ENCODE data around the gene COX8A. TPM values are rescaled to one million over a fixed set of nuclear protein-coding genes. Genes with fewer than 3 reads are reported as not detected.
"Not testable (repeated sequence)": the region's sequence is repeated elsewhere in the genome, so short reads cannot be mapped to it uniquely, and the experiment has no call there.

COX8A gene
- total and polyA plus RNA-seq, 9 donors, result 229 to 408 (median 276) TPM

DNA sequence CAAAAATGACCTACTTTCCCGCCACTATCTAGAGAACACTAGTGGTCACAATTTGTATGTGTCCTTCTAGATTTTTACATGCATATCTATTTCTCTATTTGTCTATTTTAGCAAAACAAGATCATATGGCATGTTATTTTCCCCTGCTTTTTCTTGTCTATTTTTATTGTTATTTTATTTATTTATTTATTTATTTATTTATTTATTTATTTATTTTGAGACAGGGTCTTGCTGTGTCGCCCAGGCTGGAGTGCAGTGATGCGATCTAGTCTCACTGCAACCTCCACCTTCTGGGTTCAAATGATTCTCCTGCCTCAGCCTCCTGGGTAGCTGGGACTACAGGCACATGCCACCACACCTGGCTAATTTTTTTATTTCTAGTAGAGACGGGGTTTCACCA, 10.5 kb upstream of the COX8A start:
- not testable (repeated sequence) for DNase-seq; H3K9me3 ChIP-seq (replicated peaks; ENCODE audit: control insufficient read depth, low read depth, low read length); H3K4me3 ChIP-seq (ENCODE audit: low read length); H3K27me3 ChIP-seq (ENCODE audit: control insufficient read depth, insufficient read depth, low read length); H3K27ac ChIP-seq (ENCODE audit: low read length); H3K36me3 ChIP-seq (ENCODE audit: control insufficient read depth, insufficient read depth, low read length)
- no CpG with 5 or more reads among the region's 4 CpGs for WGBS (ENCODE audit: insufficient coverage)
- H3K4me1 ChIP-seq (ENCODE audit: control insufficient read depth, insufficient read depth, low read length), result peaks cover 24% of the 10 kb centered on the region

GRCh38 chr11:63966444-63966843, 8.0 kb upstream of the COX8A start:
- H3K4me1 ChIP-seq (ENCODE audit: control insufficient read depth, insufficient read depth, low read length), result peaks cover 14% of the 10 kb centered on the region
- no peak for DNase-seq
- no peaks in the 10 kb centered on the region for H3K36me3 ChIP-seq (ENCODE audit: control insufficient read depth, insufficient read depth, low read length)
- H3K27me3 ChIP-seq (ENCODE audit: control insufficient read depth, insufficient read depth, low read length), result no peaks in the 10 kb centered on the region
- WGBS (ENCODE audit: insufficient coverage), result 80% methylated on average over 1 of the region's 1 CpG
- no peaks in the 10 kb centered on the region for H3K9me3 ChIP-seq (replicated peaks; ENCODE audit: control insufficient read depth, low read depth, low read length)
- H3K4me3 ChIP-seq (ENCODE audit: low read length), result no peak overlapping the region
- no peak overlapping the region for H3K27ac ChIP-seq (ENCODE audit: low read length)

GRCh38 chr11:63969461-63969860, 5.0 kb upstream of the COX8A start:
- no peak overlapping the region for H3K27ac ChIP-seq (ENCODE audit: low read length)
- H3K27me3 ChIP-seq (ENCODE audit: control insufficient read depth, insufficient read depth, low read length), result no peaks in the 10 kb centered on the region
- whole genome bisulfite sequencing (ENCODE audit: insufficient coverage), result 80% methylated on average over 1 of the region's 2 CpGs
- no peaks in the 10 kb centered on the region for H3K9me3 ChIP-seq (replicated peaks; ENCODE audit: control insufficient read depth, low read depth, low read length)
- peaks cover 3% of the 10 kb centered on the region for H3K4me1 ChIP-seq (ENCODE audit: control insufficient read depth, insufficient read depth, low read length)
- H3K36me3 ChIP-seq (ENCODE audit: control insufficient read depth, insufficient read depth, low read length), result no peaks in the 10 kb centered on the region
- H3K4me3 ChIP-seq (ENCODE audit: low read length), result no peak overlapping the region
- no peak for DNase-seq

DNA sequence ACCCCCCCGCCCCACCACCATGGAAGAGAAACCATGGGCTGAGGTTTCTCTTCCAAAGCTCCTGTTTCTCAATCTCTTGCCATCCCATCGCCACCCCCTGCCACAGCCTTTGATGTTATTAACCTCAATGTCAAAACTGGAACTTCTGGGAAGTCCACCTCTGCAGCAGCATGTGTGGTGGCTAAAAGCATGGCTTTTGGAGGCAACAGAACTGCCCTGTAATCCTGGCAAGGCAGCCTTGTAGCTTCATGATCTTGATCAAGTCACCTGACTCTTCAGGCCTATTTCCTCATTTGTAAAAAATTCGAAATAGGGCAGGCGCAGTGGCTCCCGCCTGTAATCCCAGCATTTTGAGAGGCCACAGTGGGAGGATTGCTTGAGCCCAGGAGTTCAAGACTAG, 3.5 kb upstream of the COX8A start:
- no peak overlapping the region for H3K27ac ChIP-seq (ENCODE audit: low read length)
- no peak overlapping the region for H3K4me3 ChIP-seq (ENCODE audit: low read length)
- peaks cover 2% of the 10 kb centered on the region for H3K36me3 ChIP-seq (ENCODE audit: control insufficient read depth, insufficient read depth, low read length)
- WGBS (ENCODE audit: insufficient coverage), result 58% methylated on average over 4 of the region's 5 CpGs
- H3K4me1 ChIP-seq (ENCODE audit: control insufficient read depth, insufficient read depth, low read length), result peaks cover 10% of the 10 kb centered on the region
- H3K27me3 ChIP-seq (ENCODE audit: control insufficient read depth, insufficient read depth, low read length), result no peaks in the 10 kb centered on the region
- DNase-seq, result no peak
- H3K9me3 ChIP-seq (replicated peaks; ENCODE audit: control insufficient read depth, low read depth, low read length), result no peaks in the 10 kb centered on the region

GRCh38 chr11:63973912-63974258, 535 bp upstream of the COX8A start:
- not testable (repeated sequence) for DNase-seq; H3K27me3 ChIP-seq (ENCODE audit: control insufficient read depth, insufficient read depth, low read length); H3K9me3 ChIP-seq (replicated peaks; ENCODE audit: control insufficient read depth, low read depth, low read length); H3K4me3 ChIP-seq (ENCODE audit: low read length)
- 72% methylated on average over 14 of the region's 18 CpGs for WGBS (ENCODE audit: insufficient coverage)
- H3K27ac ChIP-seq (ENCODE audit: low read length), result peak overlapping the region; percentile 93
- peaks cover 23% of the 10 kb centered on the region for H3K36me3 ChIP-seq (ENCODE audit: control insufficient read depth, insufficient read depth, low read length)
- peaks cover 19% of the 10 kb centered on the region for H3K4me1 ChIP-seq (ENCODE audit: control insufficient read depth, insufficient read depth, low read length)

GRCh38 chr11:63978551-63979239, 4.3 kb downstream of the COX8A start:
- no peak for DNase-seq
- H3K27ac ChIP-seq (ENCODE audit: low read length), result no peak overlapping the region
- WGBS (ENCODE audit: insufficient coverage), result 67% methylated on average over 9 of the region's 10 CpGs

GRCh38 chr11:63979426-63979825, 5.0 kb downstream of the COX8A start:
- WGBS (ENCODE audit: insufficient coverage), result 79% methylated on average over 5 of the region's 5 CpGs

More at GRCh38 chr11:63978551-63979239, 4.3 kb downstream of the COX8A start:
- H3K36me3 ChIP-seq (ENCODE audit: control insufficient read depth, insufficient read depth, low read length), result peaks cover 34% of the 10 kb centered on the region
- H3K9me3 ChIP-seq (replicated peaks; ENCODE audit: control insufficient read depth, low read depth, low read length), result no peaks in the 10 kb centered on the region
- H3K4me1 ChIP-seq (ENCODE audit: control insufficient read depth, insufficient read depth, low read length), result peaks cover 22% of the 10 kb centered on the region
- no peaks in the 10 kb centered on the region for H3K27me3 ChIP-seq (ENCODE audit: control insufficient read depth, insufficient read depth, low read length)
- no peak overlapping the region for H3K4me3 ChIP-seq (ENCODE audit: low read length)

DNA sequence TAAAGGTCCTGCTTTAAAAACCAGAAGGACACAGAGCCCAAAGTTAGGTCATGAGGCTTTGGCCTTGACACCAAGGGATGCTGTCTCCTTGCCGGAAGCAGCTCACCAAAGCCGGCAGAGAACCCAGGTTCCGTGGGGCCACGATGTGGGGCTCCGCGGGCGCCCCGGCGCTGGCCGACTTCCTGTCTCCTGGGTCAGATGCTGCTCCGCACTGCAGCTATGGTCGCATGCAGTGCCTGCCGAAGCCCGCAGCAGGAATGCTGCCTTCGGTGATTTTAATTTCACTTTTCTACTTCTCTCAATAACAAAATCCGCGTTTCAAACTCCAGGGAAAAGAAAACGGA, 11.4 kb downstream of the COX8A start:
- WGBS (ENCODE audit: insufficient coverage), result 0% methylated on average over 13 of the region's 18 CpGs
- Histone ChIP-seq H3K27me3 (ENCODE audit: control insufficient read depth, insufficient read depth, low read length) (no peaks in the 10 kb centered on the region), H3K9me3 (replicated peaks; ENCODE audit: control insufficient read depth, low read depth, low read length) (no peaks in the 10 kb centered on the region), H3K4me1 (ENCODE audit: control insufficient read depth, insufficient read depth, low read length) (peaks cover 21% of the 10 kb centered on the region), H3K4me3 (ENCODE audit: low read length) (peak overlapping the region; percentile 74), H3K27ac (ENCODE audit: low read length) (peak overlapping the region; percentile 91), H3K36me3 (ENCODE audit: control insufficient read depth, insufficient read depth, low read length) (peaks cover 29% of the 10 kb centered on the region)
- DNase-seq, result peak; percentile 35

More at GRCh38 chr11:63979426-63979825, 5.0 kb downstream of the COX8A start:
- H3K9me3 ChIP-seq (replicated peaks; ENCODE audit: control insufficient read depth, low read depth, low read length), result no peaks in the 10 kb centered on the region
- H3K36me3 ChIP-seq (ENCODE audit: control insufficient read depth, insufficient read depth, low read length), result peaks cover 34% of the 10 kb centered on the region
- no peaks in the 10 kb centered on the region for H3K27me3 ChIP-seq (ENCODE audit: control insufficient read depth, insufficient read depth, low read length)
- H3K27ac ChIP-seq (ENCODE audit: low read length), result no peak overlapping the region
- no peak for DNase-seq
- H3K4me1 ChIP-seq (ENCODE audit: control insufficient read depth, insufficient read depth, low read length), result peaks cover 19% of the 10 kb centered on the region
- H3K4me3 ChIP-seq (ENCODE audit: low read length), result no peak overlapping the region

DNA sequence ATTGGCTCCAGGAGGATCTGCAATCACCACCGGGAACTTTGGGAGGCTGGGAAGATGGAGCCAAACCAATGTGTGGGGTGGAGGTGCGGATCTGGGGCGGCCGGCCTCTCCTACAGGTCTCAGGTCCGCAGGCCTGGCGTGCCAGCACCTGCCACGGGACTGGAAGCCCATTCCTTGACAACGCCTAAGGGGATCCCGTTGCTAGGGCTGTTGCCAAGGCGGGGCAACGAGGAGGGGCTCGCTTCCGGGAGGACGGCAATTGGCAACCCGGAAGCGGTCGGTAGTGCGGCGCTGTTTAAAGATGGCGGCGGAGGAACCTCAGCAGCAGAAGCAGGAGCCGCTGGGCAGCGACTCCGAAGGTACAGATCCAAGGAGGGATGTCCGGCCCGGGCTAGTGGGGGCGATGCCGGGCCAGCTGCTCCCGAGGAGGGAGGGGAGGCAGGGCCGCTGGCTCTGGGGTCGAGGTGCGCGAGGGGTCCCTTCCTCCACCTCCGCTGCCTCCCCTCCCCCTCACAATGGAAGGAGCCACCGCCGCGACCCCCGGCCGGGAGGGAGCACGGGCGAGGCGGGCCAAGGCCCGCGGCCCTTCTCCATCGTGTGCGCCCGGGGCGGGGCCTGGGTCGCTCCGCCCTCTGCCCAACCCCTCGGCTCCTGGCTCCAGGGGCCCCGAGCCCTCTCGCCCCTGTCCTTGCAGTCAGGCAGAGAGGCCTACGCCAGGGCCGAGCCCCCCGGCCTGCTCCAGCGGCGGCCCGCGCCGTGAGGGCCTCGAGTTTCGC, 11.9 kb downstream of the COX8A start, which contains the start of gene OTUB1:
TSS of gene OTUB1 (plus strand) at position 283 of the 776 bp plus-strand sequence. CDS start at position 302, 19 bp downstream.
- Histone ChIP-seq H3K27me3 (ENCODE audit: control insufficient read depth, insufficient read depth, low read length) (no peaks in the 10 kb centered on the region), H3K4me3 (ENCODE audit: low read length) (peak within 1 kb of the TSS; percentile 74), H3K27ac (ENCODE audit: low read length) (peak within 1 kb of the TSS; percentile 91), H3K4me1 (ENCODE audit: control insufficient read depth, insufficient read depth, low read length) (peaks cover 21% of the 10 kb centered on the region), H3K36me3 (ENCODE audit: control insufficient read depth, insufficient read depth, low read length) (peaks cover 30% of the 10 kb centered on the region), H3K9me3 (replicated peaks; ENCODE audit: control insufficient read depth, low read depth, low read length) (no peaks in the 10 kb centered on the region)
- DNase-seq, result peak; percentile 95
- WGBS (ENCODE audit: insufficient coverage), result under 1% methylated on average over 54 of the region's 63 CpGs

DNA sequence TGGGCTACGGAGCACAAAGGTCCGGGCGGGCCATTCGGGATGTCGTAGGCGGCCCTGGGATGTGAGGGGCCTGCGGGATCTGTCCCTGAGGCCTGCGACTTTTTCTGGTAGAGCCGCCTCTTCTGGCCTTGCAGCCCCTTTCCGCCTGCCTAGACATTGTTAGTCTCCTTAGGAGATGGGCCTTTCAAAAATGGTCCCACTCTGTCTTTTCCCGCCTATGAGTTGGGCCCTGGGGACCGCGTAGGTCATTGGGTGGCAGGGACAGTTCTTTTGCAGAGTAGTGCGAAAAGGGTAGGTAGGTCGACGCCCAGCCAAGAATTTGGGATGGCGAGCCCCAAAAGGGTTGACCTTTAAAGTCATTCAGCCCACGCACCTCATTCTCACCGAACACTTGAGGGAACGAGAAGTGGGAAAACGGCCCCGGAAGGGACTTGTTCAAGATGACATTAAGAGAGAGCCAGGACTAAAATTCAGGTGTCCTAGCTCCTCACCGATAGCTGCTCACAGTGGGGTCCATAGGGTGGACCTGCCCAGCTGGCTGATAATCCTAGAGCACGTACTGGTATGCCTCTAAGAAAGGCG, 12.6 kb downstream of the COX8A start:
- Histone ChIP-seq H3K4me1 (ENCODE audit: control insufficient read depth, insufficient read depth, low read length) (peaks cover 21% of the 10 kb centered on the region), H3K4me3 (ENCODE audit: low read length) (peak overlapping the region; percentile 74), H3K36me3 (ENCODE audit: control insufficient read depth, insufficient read depth, low read length) (peaks cover 32% of the 10 kb centered on the region), H3K27me3 (ENCODE audit: control insufficient read depth, insufficient read depth, low read length) (no peaks in the 10 kb centered on the region), H3K9me3 (replicated peaks; ENCODE audit: control insufficient read depth, low read depth, low read length) (no peaks in the 10 kb centered on the region), H3K27ac (ENCODE audit: low read length) (peak overlapping the region; percentile 91)
- DNase-seq, result no peak
- 27% methylated on average over 18 of the region's 25 CpGs for WGBS (ENCODE audit: insufficient coverage)
